ENCODE results near the gene ASCC1. TPM values are rescaled to one million over a fixed set of nuclear protein-coding genes. Genes with fewer than 3 reads are reported as not detected.

ASCC1 gene
- total RNA-seq, 2 donors from 2014 or later = 65.5 to 87.6 TPM

DNA sequence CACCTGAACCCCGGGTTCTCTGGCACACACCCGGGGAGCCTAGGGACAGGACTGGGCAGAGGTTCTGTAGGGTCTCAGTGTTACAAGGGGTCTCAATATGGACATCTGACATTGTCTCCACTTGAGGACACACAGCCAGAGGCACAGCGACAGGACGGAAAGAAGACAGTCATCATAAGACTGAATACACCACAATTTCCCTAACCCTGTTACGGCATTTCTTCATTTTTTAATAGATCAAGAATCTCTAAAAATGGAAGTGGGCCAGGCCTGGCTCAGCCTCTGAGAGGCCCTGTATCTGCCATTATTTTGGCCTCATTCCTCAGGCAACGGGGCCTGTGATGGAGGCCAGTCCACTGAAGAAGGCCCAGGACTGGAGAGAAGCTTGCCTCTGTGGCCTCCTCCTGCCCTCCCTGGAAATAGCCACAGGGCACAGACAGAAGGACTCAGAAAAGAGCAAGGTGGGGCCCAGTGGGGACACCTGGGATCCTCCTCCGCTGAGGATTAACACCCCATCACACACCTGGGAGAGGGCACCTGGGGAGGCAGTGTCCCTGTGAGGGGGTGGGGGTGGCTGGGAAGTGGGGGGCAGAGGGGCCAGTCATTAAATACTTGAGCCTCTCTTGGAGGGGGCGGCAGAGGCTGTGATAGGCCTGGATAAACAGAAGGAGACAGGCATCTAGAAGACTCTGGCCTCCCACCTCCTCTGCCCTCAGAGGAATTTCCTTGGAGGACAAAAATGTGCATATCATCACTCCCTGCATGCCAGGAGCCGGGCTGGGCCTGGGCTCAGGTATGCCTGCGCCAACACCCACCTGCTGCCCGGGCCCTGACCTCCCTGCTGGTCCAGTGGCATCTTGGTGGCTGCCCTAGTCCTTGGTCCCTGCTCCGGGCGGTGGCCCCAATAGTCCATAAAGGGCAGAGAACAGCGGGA, 135.8 kb downstream of the ASCC1 start:
- DNase-seq (ENCODE audit: low spot score in 2 of 2) (no peak), ATAC-seq (no peak)
- H3K27ac Mint-ChIP-seq = peak overlapping the region; percentile 60 to 97
- H3K36me3 Mint-ChIP-seq = peaks cover 7 to 53% of the 10 kb centered on the region in 2 donors
- no peaks in the 10 kb centered on the region for H3K9me3 Mint-ChIP-seq

- DNase-seq (ENCODE audit: low spot score in 2 of 2) (no peak), ATAC-seq (no peak)
- Mint-ChIP-seq H3K27ac (peak overlapping the region; percentile 60 to 93), H3K9me3 (no peaks in the 10 kb centered on the region), H3K36me3 (peaks cover 0 to 44% of the 10 kb centered on the region in 2 donors)
Measured at GRCh38 chr10:72079356-72079755, 136.7 kb downstream of the ASCC1 start.

GRCh38 chr10:72077275-72077990, 138.6 kb downstream of the ASCC1 start:
- Mint-ChIP-seq H3K36me3 (peaks cover 3 to 47% of the 10 kb centered on the region in 2 donors), H3K9me3 (no peaks in the 10 kb centered on the region)
- ATAC-seq = no peak

GRCh38 chr10:72076756-72077155, 139.3 kb downstream of the ASCC1 start:
- Mint-ChIP-seq H3K9me3 (no peaks in the 10 kb centered on the region), H3K36me3 (peaks cover 4 to 54% of the 10 kb centered on the region in 2 donors), H3K27ac (peak overlapping the region; percentile 88)
- DNase-seq (ENCODE audit: low spot score in 2 of 2) = no peak
- no peak for ATAC-seq

More at GRCh38 chr10:72077275-72077990, 138.6 kb downstream of the ASCC1 start:
- DNase-seq (ENCODE audit: low spot score in 2 of 2) = no peak
- H3K27ac Mint-ChIP-seq = peak overlapping the region in 1 of 2 donors; percentile 83

- Mint-ChIP-seq H3K27ac (peak overlapping the region; percentile 88), H3K9me3 (no peaks in the 10 kb centered on the region), H3K36me3 (peaks cover 4 to 57% of the 10 kb centered on the region in 2 donors)
- DNase-seq (ENCODE audit: low spot score in 2 of 2) (no peak), ATAC-seq (peak in 1 of 2 donors; percentile 17)
Measured at GRCh38 chr10:72075376-72076115, 140.5 kb downstream of the ASCC1 start.

DNA sequence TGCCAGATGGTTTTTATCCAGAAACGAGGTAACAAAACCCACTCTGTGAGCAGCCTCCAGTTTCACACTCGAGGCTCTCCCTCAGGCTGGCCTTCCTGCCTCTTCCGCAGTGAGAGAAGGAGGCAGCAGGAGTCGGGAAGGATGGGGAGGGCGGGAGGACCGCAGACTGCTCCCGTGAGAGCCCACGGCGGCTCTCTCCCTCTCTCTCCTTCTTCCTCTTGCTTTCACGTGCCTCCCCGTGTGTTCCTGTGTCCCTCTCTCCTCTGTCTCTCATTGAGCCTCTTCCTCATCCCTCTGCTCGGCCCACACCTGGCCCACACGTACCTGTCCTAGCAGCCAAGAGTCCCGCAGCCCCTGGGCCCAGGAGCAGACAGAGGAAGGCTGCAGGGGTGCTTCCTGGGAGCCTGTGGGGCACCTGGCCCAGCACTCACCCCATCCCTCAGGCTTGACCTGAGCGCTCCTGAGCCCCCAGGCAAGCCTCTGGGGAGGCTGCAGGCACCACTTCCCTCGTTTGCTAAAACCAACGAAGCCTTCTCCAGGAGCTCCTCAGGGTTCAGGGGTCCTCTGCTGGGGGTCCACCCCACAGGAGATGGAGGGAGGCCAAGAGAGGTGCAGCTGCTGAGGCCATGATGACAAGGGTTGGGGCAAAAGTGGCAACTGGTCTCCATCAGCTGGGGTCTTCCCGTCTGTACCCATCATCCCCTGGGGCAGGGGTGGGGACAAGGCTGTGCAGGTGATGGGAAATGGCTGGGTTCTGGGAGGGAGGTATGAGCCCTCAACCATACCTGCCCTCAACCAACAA, 141.3 kb downstream of the ASCC1 start:
- H3K27ac Mint-ChIP-seq = peak overlapping the region; percentile 88
- peaks cover 7 to 60% of the 10 kb centered on the region in 2 donors for H3K36me3 Mint-ChIP-seq
- H3K9me3 Mint-ChIP-seq = no peaks in the 10 kb centered on the region
- DNase-seq (ENCODE audit: low spot score in 2 of 2) = no peak
- ATAC-seq = peak in 1 of 2 donors; percentile 1

- Mint-ChIP-seq H3K9me3 (no peaks in the 10 kb centered on the region), H3K36me3 (peaks cover 13 to 55% of the 10 kb centered on the region in 2 donors), H3K27ac (peak overlapping the region; percentile 58 to 85)
- no peak for DNase-seq (ENCODE audit: low spot score in 2 of 2)
- ATAC-seq = no peak
Measured at GRCh38 chr10:72073708-72074573, 142.1 kb downstream of the ASCC1 start.

DNA sequence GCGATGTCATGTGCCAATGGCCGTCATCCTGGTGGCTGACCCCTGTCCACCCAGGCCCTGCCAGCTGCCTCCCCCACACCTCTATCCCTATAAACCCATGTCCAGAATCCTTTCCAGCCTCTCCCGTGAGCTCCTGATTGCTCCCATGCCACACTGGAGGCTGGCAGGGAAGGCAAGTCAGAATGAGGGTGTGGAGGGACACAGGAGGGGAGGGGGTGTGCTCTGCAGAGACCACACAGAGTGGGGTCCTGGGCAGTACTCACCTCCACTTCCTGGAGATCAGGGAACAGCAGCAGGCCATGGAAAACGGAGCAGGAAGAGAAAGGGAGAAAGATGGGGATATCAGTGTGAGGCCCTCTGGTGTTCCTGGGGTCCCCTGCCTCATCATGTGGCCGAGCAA, 143.4 kb downstream of the ASCC1 start:
- Mint-ChIP-seq H3K36me3 (peaks cover 17 to 45% of the 10 kb centered on the region in 2 donors), H3K9me3 (no peaks in the 10 kb centered on the region), H3K27ac (peak overlapping the region in 1 of 2 donors; percentile 81)
- no peak for DNase-seq (ENCODE audit: low spot score in 2 of 2)
- no peak for ATAC-seq

GRCh38 chr10:72072046-72072445, 144.0 kb downstream of the ASCC1 start:
- DNase-seq (ENCODE audit: low spot score in 2 of 2) (no peak), ATAC-seq (no peak)
- Mint-ChIP-seq H3K9me3 (no peaks in the 10 kb centered on the region), H3K27ac (no peak overlapping the region), H3K36me3 (peaks cover 17 to 43% of the 10 kb centered on the region in 2 donors)

- H3K27ac Mint-ChIP-seq = peak overlapping the region; percentile 82 to 92
- ATAC-seq = no peak
- peaks cover 17 to 34% of the 10 kb centered on the region in 2 donors for H3K36me3 Mint-ChIP-seq
- no peaks in the 10 kb centered on the region for H3K9me3 Mint-ChIP-seq
- no peak for DNase-seq (ENCODE audit: low spot score in 2 of 2)
Measured at GRCh38 chr10:72069751-72070526, 146.1 kb downstream of the ASCC1 start.

DNA sequence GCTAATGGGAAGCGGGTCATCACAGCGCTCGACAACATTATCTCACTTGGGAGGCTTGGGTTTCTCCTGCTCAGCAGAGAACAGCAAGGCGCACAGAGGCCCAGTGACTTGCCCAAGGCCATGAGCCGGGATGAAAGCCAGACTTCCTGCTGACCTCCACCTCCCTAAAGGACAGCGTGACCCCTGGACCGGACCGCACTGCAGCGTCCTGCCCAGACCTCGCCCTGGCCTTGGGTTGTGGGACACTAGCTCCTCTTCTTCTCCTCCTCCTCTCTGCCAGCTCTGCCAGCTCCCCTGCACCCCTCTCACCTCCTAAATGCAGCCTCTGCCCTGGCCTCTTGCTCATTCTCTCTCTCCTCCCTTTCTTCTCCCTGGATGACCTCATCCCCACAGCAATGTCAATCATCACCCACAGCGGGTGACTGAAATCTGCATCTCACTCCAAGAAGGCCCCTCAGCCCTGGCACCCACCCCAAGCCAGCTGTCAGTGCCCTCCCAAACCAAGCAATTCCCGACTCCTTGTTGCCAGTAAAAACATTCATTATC, 147.1 kb downstream of the ASCC1 start:
- H3K36me3 Mint-ChIP-seq = peaks cover 17 to 34% of the 10 kb centered on the region in 2 donors
- ATAC-seq (peak in 1 of 2 donors; percentile 48), DNase-seq (ENCODE audit: low spot score in 2 of 2) (no peak)
- no peaks in the 10 kb centered on the region for H3K9me3 Mint-ChIP-seq
- H3K27ac Mint-ChIP-seq = peak overlapping the region; percentile 82 to 92

GRCh38 chr10:72068126-72068765, 147.8 kb downstream of the ASCC1 start:
- ATAC-seq = no peak
- H3K27ac Mint-ChIP-seq = peak overlapping the region; percentile 82 to 92
- peaks cover 17 to 28% of the 10 kb centered on the region in 2 donors for H3K36me3 Mint-ChIP-seq
- H3K9me3 Mint-ChIP-seq = no peaks in the 10 kb centered on the region
- DNase-seq (ENCODE audit: low spot score in 2 of 2) = no peak

DNA sequence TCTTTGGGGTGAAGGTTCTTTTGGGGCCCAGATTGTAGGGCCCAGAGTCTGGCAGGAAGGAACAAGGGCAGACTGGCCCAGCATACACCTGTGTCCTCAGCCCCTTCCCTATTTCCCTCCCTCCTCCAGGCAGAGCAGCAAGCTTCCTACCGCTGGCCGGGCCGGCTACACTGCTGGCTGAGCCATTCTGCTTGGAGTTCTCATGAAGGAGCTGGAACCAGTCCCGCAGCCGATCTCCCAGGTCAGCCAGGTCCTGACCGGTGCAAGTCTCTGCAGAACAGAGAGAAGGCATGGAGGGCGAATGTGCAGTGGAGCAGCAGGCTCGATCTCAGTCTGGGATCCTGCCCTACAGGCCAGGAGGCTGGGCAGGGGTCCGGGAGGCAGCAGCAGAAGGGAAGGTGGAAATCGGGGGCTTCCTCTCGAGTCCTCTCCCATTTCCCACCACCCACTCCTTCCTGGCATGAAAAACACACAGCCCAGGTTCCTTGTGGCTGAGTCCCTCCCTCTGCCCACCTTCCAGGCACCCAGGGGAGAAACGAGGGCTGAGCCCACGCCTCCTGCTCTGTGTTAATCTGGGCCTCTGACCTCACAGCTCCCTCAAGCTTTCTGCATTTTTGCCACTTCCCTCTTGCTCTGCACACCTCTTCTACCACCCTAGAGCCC, 148.5 kb downstream of the ASCC1 start:
- DNase-seq (ENCODE audit: low spot score in 2 of 2) (no peak), ATAC-seq (no peak)
- peaks cover 16 to 22% of the 10 kb centered on the region in 2 donors for H3K36me3 Mint-ChIP-seq
- no peaks in the 10 kb centered on the region for H3K9me3 Mint-ChIP-seq
- peak overlapping the region; percentile 63 to 82 for H3K27ac Mint-ChIP-seq

All from activated naive CD4-positive, alpha-beta T cell treated with anti-CD3 and anti-CD28 coated beads, Interleukin-2, amount 50 U/mL, for 72 hours (primary cell).